ENCODE data around the gene CREG2. TPM values are rescaled to one million over a fixed set of nuclear protein-coding genes. Genes with fewer than 3 reads are reported as not detected.

Gene CREG2
- total and polyA plus RNA-seq, 8 donors, result 0.05 to 0.19 (median 0.12) TPM; not detected in 5

DNA sequence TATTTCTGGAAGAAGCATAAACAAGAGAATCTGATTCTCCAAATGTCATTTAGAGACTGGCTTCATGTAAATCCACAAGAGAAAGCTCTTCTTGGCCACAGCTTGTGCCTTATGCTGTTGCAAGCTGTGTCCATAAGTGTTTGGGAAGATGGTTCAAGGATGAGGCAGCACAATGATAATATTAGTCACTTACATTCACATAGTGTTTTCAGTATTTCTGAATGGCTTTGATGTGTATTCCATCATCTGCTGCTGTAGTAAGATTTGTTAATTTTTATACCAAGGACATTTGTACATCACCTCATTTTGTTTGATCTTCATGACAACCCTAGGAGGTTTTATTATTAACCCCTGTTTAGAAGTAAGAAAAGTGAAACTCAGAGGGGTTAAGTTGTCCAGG, 29.9 kb downstream of the CREG2 start:
- no peak for TF ChIP-seq CTCF (IDR thresholded peaks at IDR 0.05)
- H3K36me3 ChIP-seq, result no peaks in the 10 kb centered on the region
- H3K4me1 ChIP-seq, result no peaks in the 10 kb centered on the region
- FAIRE-seq (no peak), ATAC-seq (no peak), DNase-seq (no peak)
- intact Hi-C loops (cut with DNase I), result no loop called here
- no peaks in the 10 kb centered on the region for H3K9me3 ChIP-seq
- no peaks in the 10 kb centered on the region for H3K27me3 ChIP-seq
- H3K4me3 ChIP-seq, result no peak overlapping the region
- no peak overlapping the region for H3K27ac ChIP-seq

DNA sequence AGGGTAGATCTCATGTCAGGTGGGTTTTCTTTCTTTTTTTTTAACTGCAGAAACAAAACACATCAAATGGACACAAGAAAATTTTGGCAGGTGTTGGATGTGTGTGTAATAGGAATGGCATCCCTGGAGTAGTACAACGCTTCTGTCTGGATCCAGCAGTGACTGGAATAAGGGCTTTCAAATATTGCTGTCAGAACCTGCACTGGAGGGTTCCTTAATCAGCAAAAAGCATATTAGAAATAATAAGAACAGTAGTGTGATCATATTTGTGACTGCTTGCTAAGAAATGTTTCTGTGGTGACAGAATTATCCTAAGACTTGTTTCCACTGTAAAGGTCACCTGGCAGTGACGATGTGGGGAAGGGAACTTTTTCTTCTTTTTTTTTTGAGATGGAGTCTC, 30.8 kb downstream of the CREG2 start:
- no peaks in the 10 kb centered on the region for H3K36me3 ChIP-seq
- no peaks in the 10 kb centered on the region for H3K9me3 ChIP-seq
- no peaks in the 10 kb centered on the region for H3K27me3 ChIP-seq
- DNase-seq, result no peak
- no peak for FAIRE-seq
- intact Hi-C loops (cut with DNase I), result no loop called here
- WGBS, 2 donors, result 68% methylated on average over 2 of the region's 2 CpGs
- no peak for ATAC-seq
- no peak overlapping the region for H3K27ac ChIP-seq
- no peaks in the 10 kb centered on the region for H3K4me1 ChIP-seq
- H3K4me3 ChIP-seq, result no peak overlapping the region
- no peak for TF ChIP-seq CTCF (IDR thresholded peaks at IDR 0.05)

- FAIRE-seq (no peak), DNase-seq (no peak), ATAC-seq (no peak)
- 82 to 84% methylated on average over 6 of the region's 6 CpGs for WGBS, 2 donors
- intact Hi-C loops (cut with DNase I), result no loop called here
- H3K27ac ChIP-seq, result no peak overlapping the region
- no peak for TF ChIP-seq CTCF (IDR thresholded peaks at IDR 0.05)
- no peaks in the 10 kb centered on the region for H3K4me1 ChIP-seq
- H3K4me3 ChIP-seq, result no peak overlapping the region
- no peaks in the 10 kb centered on the region for H3K27me3 ChIP-seq
- no peaks in the 10 kb centered on the region for H3K36me3 ChIP-seq
- no peaks in the 10 kb centered on the region for H3K9me3 ChIP-seq
Observed at GRCh38 chr2:101356055-101356454, 31.2 kb downstream of the CREG2 start.

GRCh38 chr2:101355401-101356054, 31.8 kb downstream of the CREG2 start:
- ATAC-seq, result no peak
- intact Hi-C loops (cut with DNase I), result no loop called here

More at GRCh38 chr2:101355401-101356054, 31.8 kb downstream of the CREG2 start:
- no peaks in the 10 kb centered on the region for H3K27me3 ChIP-seq
- H3K27ac ChIP-seq, result no peak overlapping the region
- no peaks in the 10 kb centered on the region for H3K9me3 ChIP-seq
- no peaks in the 10 kb centered on the region for H3K4me1 ChIP-seq
- H3K4me3 ChIP-seq, result no peak overlapping the region
- FAIRE-seq, result no peak
- no peak for TF ChIP-seq CTCF (IDR thresholded peaks at IDR 0.05)
- no peak for DNase-seq
- 68 to 77% methylated on average over 10 of the region's 10 CpGs for WGBS, 2 donors
- H3K36me3 ChIP-seq, result no peaks in the 10 kb centered on the region
